Lower leg skin (tissue), 4 donors: Measurements from ENCODE around the gene RADX. TPM values are rescaled to one million over a fixed set of nuclear protein-coding genes. Genes with fewer than 3 reads are reported as not detected.

Experiments used
- DNase-seq, 2 donors: peaks; one replicate each; pipeline ENCODE4 v3.0.0-alpha.2; 2019; ENCODE audit warnings: low spot score in 2 of 2
- H3K4me3 ChIP-seq: fragments of 200-600 bp; sonication (generic); 2 replicates; pipeline ENCODE4 v1.5.1; 2017; ENCODE audit warnings: mild to moderate bottlenecking, low read depth; ENCODE audit not compliant: poor library complexity, severe bottlenecking
- POLR2A ChIP-seq, 2 donors: fragments of 450-650 bp; IDR thresholded peaks; one replicate each; pipeline ENCODE4 v1.6.1; 2016 to 2017; ENCODE audit warnings: antibody characterized with exemption in 2 of 2, mild to moderate bottlenecking in 1 of 2, moderate library complexity in 1 of 2
- WGBS, 2 donors: methylation state at CpG; one replicate each; pipeline ENCODE4 v1.1.5; 2018; 5-methylcytosine and 5-hydroxymethylcytosine counted together
- intact Hi-C: fragments of 100-400 bp; cut with DNase I; formaldehyde crosslinking; loops from one replicate; pipeline ENCODE4 v1.15.0; 2023; ENCODE audit warnings: low total_unique reads
- total RNA-seq, 4 donors: library from RNA; depleted of rRNA; stranded (reverse); fragments of >200 nt; gene quantifications; one replicate each; pipeline ENCODE4 v1.1.0, GENCODE V29; 2016
- TF ChIP-seq, protein P1 (sequence below), 3 donors: fragments of 450-650 bp; IDR thresholded peaks; one replicate each; pipeline ENCODE4 v1.5.1; 2016; ENCODE audit warnings: antibody characterized with exemption in 3 of 3, mild to moderate bottlenecking in 3 of 3, moderate library complexity in 2 of 3

The RADX gene
- total RNA-seq, 4 donors from 2014 or later, result 1.6 to 5.1 (median 2.8) TPM

GRCh38 chrX:106707771-106708454, 96.1 kb downstream of the RADX start:
- no peak for DNase-seq
- WGBS, 2 donors, result 34 to 46% methylated on average over 3 of the region's 3 CpGs
- intact Hi-C loops, result no loop called here
- no peak overlapping the region for H3K4me3 ChIP-seq
- TF ChIP-seq, protein P1, sequence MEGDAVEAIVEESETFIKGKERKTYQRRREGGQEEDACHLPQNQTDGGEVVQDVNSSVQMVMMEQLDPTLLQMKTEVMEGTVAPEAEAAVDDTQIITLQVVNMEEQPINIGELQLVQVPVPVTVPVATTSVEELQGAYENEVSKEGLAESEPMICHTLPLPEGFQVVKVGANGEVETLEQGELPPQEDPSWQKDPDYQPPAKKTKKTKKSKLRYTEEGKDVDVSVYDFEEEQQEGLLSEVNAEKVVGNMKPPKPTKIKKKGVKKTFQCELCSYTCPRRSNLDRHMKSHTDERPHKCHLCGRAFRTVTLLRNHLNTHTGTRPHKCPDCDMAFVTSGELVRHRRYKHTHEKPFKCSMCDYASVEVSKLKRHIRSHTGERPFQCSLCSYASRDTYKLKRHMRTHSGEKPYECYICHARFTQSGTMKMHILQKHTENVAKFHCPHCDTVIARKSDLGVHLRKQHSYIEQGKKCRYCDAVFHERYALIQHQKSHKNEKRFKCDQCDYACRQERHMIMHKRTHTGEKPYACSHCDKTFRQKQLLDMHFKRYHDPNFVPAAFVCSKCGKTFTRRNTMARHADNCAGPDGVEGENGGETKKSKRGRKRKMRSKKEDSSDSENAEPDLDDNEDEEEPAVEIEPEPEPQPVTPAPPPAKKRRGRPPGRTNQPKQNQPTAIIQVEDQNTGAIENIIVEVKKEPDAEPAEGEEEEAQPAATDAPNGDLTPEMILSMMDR (IDR thresholded peaks at IDR 0.05), result no peak
- no peak for TF ChIP-seq POLR2A (IDR thresholded peaks at IDR 0.05)

DNA sequence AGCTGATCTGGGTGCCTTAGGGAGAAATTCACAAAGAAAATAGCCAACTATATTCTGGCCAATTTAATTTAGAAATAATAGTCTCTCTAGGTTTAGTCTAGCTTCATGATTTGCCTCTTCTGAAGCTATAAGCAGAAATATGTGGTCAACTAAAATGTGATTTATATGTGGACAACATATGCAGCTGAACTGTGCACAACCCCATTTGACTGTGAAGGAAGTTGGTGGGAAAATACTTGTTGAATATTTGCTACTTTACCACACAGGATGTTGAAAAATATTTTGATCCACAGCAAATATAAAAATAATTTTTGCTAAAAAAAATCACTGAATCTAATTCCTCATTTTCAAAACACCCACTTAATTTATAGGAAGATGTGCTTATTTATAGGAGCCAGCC, 99.0 kb downstream of the RADX start:
- H3K4me3 ChIP-seq, result no peak overlapping the region
- no peak for DNase-seq
- TF ChIP-seq, protein P1 (IDR thresholded peaks at IDR 0.05), result no peak
- TF ChIP-seq POLR2A (IDR thresholded peaks at IDR 0.05), result no peak
- intact Hi-C loops, result no loop called here

GRCh38 chrX:106711375-106711774, 99.6 kb downstream of the RADX start:
- H3K4me3 ChIP-seq, result no peak overlapping the region
- WGBS, 2 donors, result 63 to 77% methylated on average over 4 of the region's 4 CpGs
- intact Hi-C loops, result no loop called here
- no peak for DNase-seq
- no peak for TF ChIP-seq POLR2A (IDR thresholded peaks at IDR 0.05)
- TF ChIP-seq, protein P1 (IDR thresholded peaks at IDR 0.05), result no peak

DNA sequence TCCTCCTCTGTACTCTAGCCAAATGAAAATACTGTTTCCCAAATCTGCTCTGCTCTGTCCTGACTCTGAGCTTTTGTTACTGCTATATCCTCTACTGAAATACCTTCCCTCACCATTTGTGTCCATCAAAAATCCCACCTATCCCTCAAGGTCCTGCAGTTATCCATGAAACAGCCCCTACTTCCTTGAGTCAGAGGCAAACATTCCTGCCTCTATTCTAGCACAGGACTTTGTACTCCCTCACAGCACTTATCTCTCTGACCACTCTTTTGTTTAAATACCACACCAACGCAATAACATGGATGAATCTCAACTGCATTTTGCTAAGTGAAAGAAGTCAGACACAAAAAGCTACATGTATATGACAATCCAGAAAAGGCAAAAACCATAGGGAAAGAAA, 104.2 kb downstream of the RADX start:
- DNase-seq, result no peak
- no peak for TF ChIP-seq POLR2A (IDR thresholded peaks at IDR 0.05)
- TF ChIP-seq, protein P1 (IDR thresholded peaks at IDR 0.05), result no peak
- intact Hi-C loops, result no loop called here
- H3K4me3 ChIP-seq, result no peak overlapping the region
- WGBS, 2 donors, result 82 to 84% methylated on average over 1 of the region's 1 CpG

- intact Hi-C loops, result no loop called here
- WGBS, 2 donors, result 28 to 47% methylated on average over 1 of the region's 1 CpG
- TF ChIP-seq, protein P1 (IDR thresholded peaks at IDR 0.05), result no peak
- no peak for TF ChIP-seq POLR2A (IDR thresholded peaks at IDR 0.05)
- no peak overlapping the region for H3K4me3 ChIP-seq
- DNase-seq, result no peak
Observed at GRCh38 chrX:106716463-106716862, 104.7 kb downstream of the RADX start.

DNA sequence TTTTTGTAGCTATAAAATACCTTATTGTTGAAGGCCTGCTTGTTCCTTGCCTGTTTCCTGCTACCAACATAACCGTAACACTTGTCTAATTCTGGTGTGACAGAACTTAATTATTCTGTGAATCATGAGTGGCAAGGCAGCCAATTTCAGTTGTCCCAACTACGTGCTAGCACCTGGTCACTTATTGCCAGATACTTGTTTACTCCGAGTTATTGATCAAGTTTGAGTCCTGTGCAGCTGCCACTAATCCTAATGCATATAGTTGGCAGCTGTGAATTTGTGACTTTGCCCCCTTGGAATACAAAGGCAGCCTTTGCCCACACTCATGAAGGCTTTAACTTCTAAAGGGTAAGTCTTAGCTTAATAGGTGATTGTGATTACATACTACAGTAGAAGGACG, 106.9 kb downstream of the RADX start:
- no peak for DNase-seq
- TF ChIP-seq, protein P1 (IDR thresholded peaks at IDR 0.05), result no peak
- TF ChIP-seq POLR2A (IDR thresholded peaks at IDR 0.05), result no peak
- no peak overlapping the region for H3K4me3 ChIP-seq
- 45 to 47% methylated on average over 4 of the region's 4 CpGs for WGBS, 2 donors
- intact Hi-C loops, result no loop called here
